SK-N-SH treated with all-trans-retinoic acid at 6 μM for 48 hours (cell line): Measurements from ENCODE around the gene DEFB112.

ENCODE experiments used
- ATAC-seq: fragments of 200-7000 bp; cut with Tn5 transposase; 3 replicates; pipeline ENCODE4 v1.9.1; 2020; ENCODE audit warnings: mild to moderate bottlenecking, moderate library complexity
- ARNTL ChIP-seq: fragments of 450-650 bp; formaldehyde crosslinking; IDR thresholded peaks from 2 replicates; pipeline ENCODE4 v1.5.0; 2020; ENCODE audit warnings: low read depth, mild to moderate bottlenecking, moderate library complexity, borderline replicate concordance
- BACH2 ChIP-seq: fragments of 250-450 bp; sonication (Bioruptor Pico); IDR thresholded peaks from 2 replicates; pipeline ENCODE4 v1.9.0; 2021; ENCODE audit warnings: mild to moderate bottlenecking, borderline replicate concordance
- CSDC2 ChIP-seq: fragments of 250-450 bp; sonication (Bioruptor Pico); IDR thresholded peaks from 2 replicates; pipeline ENCODE4 v1.5.0; 2020; ENCODE audit warnings: mild to moderate bottlenecking, moderate library complexity
- ESRRG ChIP-seq: fragments of 250-450 bp; sonication (Bioruptor Pico); IDR thresholded peaks from 2 replicates; pipeline ENCODE4 v1.6.1; 2021; ENCODE audit warnings: mild to moderate bottlenecking
- GLIS3 ChIP-seq: fragments of 250-450 bp; sonication (Bioruptor Pico); IDR thresholded peaks from 2 replicates; pipeline ENCODE4 v1.5.0; 2020; ENCODE audit warnings: mild to moderate bottlenecking, moderate library complexity
- OSR1 ChIP-seq: fragments of 250-450 bp; sonication (Bioruptor Pico); IDR thresholded peaks from 2 replicates; pipeline ENCODE4 v1.8.0; 2022; ENCODE audit warnings: moderate library complexity, mild to moderate bottlenecking, inconsistent platforms
- RARB ChIP-seq: fragments of 250-450 bp; sonication (Bioruptor Pico); IDR thresholded peaks from 2 replicates; pipeline ENCODE4 v1.8.0; 2021; ENCODE audit warnings: mild to moderate bottlenecking, moderate library complexity
- SNAI2 ChIP-seq: fragments of 250-450 bp; sonication (Bioruptor Pico); IDR thresholded peaks from 2 replicates; pipeline ENCODE4 v1.5.0; 2020; ENCODE audit warnings: mild to moderate bottlenecking, moderate library complexity
- ZFP3 ChIP-seq: fragments of 250-450 bp; sonication (Bioruptor Pico); IDR thresholded peaks from 2 replicates; pipeline ENCODE4 v1.5.0; 2020; ENCODE audit warnings: mild to moderate bottlenecking, moderate library complexity
- ZFP30 ChIP-seq: fragments of 450-650 bp; formaldehyde crosslinking; IDR thresholded peaks from 2 replicates; pipeline ENCODE4 v1.5.0; 2022; ENCODE audit warnings: mild to moderate bottlenecking, moderate library complexity
- ZNF565 ChIP-seq: fragments of 450-650 bp; formaldehyde crosslinking; conservative IDR thresholded peaks from 2 replicates; pipeline ENCODE4 v1.5.0; 2020; ENCODE audit warnings: low read depth, mild to moderate bottlenecking, moderate library complexity
- ZNF70 ChIP-seq: fragments of 450-650 bp; formaldehyde crosslinking; IDR thresholded peaks from 2 replicates; pipeline ENCODE4 v1.5.0; 2020; ENCODE audit warnings: mild to moderate bottlenecking, moderate library complexity
- TF ChIP-seq, protein P1 (sequence below): fragments of 250-450 bp; sonication (Bioruptor Pico); IDR thresholded peaks from 2 replicates; pipeline ENCODE4 v1.8.0; 2021; ENCODE audit warnings: low read depth, mild to moderate bottlenecking, moderate library complexity, borderline replicate concordance
- TF ChIP-seq, protein P2 (sequence below): fragments of 250-450 bp; sonication (Bioruptor Pico); IDR thresholded peaks from 2 replicates; pipeline ENCODE4 v1.5.0; 2020; ENCODE audit warnings: mild to moderate bottlenecking, moderate library complexity
- TF ChIP-seq, protein P3 (sequence below): fragments of 250-450 bp; sonication (Bioruptor Pico); IDR thresholded peaks from 2 replicates; pipeline ENCODE4 v1.5.1; 2021; ENCODE audit warnings: mild to moderate bottlenecking, moderate library complexity
- TF ChIP-seq, protein P4 (sequence below): fragments of 250-450 bp; sonication (Bioruptor Pico); IDR thresholded peaks from 2 replicates; pipeline ENCODE4 v1.5.1; 2020; ENCODE audit warnings: low read depth, mild to moderate bottlenecking, moderate library complexity
- TF ChIP-seq, protein P5 (sequence below): fragments of 250-450 bp; sonication (Bioruptor Pico); IDR thresholded peaks from 2 replicates; pipeline ENCODE4 v1.8.0; 2020; ENCODE audit warnings: mild to moderate bottlenecking, moderate library complexity, borderline replicate concordance

Gene DEFB112

DNA sequence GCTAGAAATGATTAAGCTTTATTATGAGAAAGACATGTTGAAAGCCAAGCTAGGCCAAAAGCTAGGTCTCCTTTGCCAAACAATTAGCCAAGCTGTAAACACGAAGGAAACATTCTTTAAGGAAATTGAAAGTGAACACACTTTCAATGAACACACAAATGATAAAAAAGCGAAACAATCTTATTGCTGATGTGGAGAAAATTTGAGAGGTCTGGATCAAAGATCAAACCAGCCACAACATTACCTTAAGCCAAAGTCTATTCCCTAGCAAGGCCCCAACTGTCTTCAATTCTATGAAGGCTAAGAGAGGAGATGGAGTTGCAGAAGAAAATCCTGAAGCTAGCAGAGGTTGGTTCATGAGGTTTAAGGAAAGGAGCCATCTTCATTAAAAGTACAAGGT lies 40.2 kb upstream of the DEFB112 start:
- TF ChIP-seq, protein P1, sequence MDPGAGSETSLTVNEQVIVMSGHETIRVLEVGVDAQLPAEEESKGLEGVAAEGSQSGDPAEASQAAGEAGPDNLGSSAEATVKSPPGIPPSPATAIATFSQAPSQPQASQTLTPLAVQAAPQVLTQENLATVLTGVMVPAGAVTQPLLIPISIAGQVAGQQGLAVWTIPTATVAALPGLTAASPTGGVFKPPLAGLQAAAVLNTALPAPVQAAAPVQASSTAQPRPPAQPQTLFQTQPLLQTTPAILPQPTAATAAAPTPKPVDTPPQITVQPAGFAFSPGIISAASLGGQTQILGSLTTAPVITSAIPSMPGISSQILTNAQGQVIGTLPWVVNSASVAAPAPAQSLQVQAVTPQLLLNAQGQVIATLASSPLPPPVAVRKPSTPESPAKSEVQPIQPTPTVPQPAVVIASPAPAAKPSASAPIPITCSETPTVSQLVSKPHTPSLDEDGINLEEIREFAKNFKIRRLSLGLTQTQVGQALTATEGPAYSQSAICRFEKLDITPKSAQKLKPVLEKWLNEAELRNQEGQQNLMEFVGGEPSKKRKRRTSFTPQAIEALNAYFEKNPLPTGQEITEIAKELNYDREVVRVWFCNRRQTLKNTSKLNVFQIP: no peak
- TF ChIP-seq, protein P2, sequence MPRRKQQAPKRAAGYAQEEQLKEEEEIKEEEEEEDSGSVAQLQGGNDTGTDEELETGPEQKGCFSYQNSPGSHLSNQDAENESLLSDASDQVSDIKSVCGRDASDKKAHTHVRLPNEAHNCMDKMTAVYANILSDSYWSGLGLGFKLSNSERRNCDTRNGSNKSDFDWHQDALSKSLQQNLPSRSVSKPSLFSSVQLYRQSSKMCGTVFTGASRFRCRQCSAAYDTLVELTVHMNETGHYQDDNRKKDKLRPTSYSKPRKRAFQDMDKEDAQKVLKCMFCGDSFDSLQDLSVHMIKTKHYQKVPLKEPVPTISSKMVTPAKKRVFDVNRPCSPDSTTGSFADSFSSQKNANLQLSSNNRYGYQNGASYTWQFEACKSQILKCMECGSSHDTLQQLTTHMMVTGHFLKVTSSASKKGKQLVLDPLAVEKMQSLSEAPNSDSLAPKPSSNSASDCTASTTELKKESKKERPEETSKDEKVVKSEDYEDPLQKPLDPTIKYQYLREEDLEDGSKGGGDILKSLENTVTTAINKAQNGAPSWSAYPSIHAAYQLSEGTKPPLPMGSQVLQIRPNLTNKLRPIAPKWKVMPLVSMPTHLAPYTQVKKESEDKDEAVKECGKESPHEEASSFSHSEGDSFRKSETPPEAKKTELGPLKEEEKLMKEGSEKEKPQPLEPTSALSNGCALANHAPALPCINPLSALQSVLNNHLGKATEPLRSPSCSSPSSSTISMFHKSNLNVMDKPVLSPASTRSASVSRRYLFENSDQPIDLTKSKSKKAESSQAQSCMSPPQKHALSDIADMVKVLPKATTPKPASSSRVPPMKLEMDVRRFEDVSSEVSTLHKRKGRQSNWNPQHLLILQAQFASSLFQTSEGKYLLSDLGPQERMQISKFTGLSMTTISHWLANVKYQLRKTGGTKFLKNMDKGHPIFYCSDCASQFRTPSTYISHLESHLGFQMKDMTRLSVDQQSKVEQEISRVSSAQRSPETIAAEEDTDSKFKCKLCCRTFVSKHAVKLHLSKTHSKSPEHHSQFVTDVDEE (CRISPR knock-in tag): no peak
- TF ChIP-seq ZNF565 (CRISPR knock-in tag): no peak
- TF ChIP-seq ESRRG (CRISPR knock-in tag): no peak
- no peak for TF ChIP-seq OSR1 (CRISPR knock-in tag)
- TF ChIP-seq ZFP30 (CRISPR knock-in tag): no peak
- TF ChIP-seq, protein P3, sequence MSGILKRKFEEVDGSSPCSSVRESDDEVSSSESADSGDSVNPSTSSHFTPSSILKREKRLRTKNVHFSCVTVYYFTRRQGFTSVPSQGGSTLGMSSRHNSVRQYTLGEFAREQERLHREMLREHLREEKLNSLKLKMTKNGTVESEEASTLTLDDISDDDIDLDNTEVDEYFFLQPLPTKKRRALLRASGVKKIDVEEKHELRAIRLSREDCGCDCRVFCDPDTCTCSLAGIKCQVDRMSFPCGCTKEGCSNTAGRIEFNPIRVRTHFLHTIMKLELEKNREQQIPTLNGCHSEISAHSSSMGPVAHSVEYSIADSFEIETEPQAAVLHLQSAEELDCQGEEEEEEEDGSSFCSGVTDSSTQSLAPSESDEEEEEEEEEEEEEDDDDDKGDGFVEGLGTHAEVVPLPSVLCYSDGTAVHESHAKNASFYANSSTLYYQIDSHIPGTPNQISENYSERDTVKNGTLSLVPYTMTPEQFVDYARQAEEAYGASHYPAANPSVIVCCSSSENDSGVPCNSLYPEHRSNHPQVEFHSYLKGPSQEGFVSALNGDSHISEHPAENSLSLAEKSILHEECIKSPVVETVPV (CRISPR knock-in tag): no peak
- TF ChIP-seq ZNF70 (CRISPR knock-in tag): no peak
- TF ChIP-seq, all 23 proteins: peak for 0
- no peak for ATAC-seq

DNA sequence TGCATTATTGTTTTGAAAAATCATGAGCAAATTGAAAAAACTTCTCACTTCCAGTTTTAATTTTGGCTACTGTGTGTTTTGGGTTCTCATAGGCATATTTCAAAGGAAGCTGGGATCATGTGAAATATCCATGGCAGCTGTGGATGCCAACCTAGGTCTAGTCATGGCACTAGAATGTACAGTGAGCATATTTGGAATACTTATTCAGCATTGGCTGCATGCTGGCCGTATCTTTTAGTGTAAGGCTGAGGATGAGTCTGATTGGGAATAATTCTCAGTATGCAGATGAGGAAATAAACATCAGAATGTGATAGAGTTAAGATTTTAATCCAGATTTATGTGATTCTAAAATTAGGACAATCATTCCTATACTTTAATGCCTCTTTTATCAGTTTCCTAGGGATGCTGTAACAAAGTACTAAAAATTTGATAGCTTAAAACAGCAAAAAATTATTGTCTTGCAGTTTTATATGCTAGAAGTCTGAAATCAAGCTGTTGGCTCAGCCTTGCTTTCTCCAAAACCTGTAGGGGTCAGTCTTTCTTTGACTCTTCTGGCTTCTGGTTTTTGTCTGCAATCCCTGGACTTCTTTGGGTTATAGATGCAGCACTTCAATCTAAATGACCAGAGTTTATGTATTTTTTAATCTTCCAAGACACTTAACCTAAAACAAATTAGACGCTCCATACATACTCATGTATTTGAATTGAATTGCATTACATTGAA lies 37.7 kb upstream of the DEFB112 start:
- ATAC-seq: peak; percentile 85
- TF ChIP-seq ZFP30 (CRISPR knock-in tag): no peak
- TF ChIP-seq, all 23 proteins: peak for 0

DNA sequence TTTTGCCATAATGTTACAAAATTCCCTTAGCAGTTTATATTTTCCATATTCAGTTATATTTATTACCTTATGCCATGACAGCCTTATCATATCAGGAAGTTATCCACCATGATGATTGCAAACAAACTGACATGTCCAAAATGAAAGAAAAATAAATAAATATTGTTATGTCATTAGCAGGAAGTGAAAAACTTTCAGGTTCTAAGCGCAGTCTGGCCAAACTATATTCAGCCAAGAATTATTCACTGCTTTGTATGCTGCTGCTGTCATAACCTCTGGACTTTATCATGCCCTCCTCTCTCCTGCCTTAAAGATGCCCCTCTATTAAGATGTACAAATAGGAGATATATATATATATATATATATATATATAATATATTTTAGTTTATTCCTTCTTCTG lies 27.7 kb upstream of the DEFB112 start:
- TF ChIP-seq SNAI2: no peak
- TF ChIP-seq ESRRG (CRISPR knock-in tag): no peak
- TF ChIP-seq ZNF565 (CRISPR knock-in tag): no peak
- no peak for TF ChIP-seq GLIS3 (CRISPR knock-in tag)
- TF ChIP-seq, protein P4, sequence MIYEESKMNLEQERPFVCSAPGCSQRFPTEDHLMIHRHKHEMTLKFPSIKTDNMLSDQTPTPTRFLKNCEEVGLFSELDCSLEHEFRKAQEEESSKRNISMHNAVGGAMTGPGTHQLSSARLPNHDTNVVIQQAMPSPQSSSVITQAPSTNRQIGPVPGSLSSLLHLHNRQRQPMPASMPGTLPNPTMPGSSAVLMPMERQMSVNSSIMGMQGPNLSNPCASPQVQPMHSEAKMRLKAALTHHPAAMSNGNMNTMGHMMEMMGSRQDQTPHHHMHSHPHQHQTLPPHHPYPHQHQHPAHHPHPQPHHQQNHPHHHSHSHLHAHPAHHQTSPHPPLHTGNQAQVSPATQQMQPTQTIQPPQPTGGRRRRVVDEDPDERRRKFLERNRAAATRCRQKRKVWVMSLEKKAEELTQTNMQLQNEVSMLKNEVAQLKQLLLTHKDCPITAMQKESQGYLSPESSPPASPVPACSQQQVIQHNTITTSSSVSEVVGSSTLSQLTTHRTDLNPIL (CRISPR knock-in tag): no peak
- no peak for TF ChIP-seq ZFP3 (CRISPR knock-in tag)
- TF ChIP-seq RARB (CRISPR knock-in tag): no peak
- no peak for TF ChIP-seq BACH2 (CRISPR knock-in tag)
- no peak for TF ChIP-seq ARNTL (CRISPR knock-in tag)
- no peak for TF ChIP-seq ZNF70 (CRISPR knock-in tag)
- TF ChIP-seq, protein P1: no peak
- no peak for TF ChIP-seq CSDC2
- TF ChIP-seq, protein P3 (CRISPR knock-in tag): no peak
- TF ChIP-seq, protein P5, sequence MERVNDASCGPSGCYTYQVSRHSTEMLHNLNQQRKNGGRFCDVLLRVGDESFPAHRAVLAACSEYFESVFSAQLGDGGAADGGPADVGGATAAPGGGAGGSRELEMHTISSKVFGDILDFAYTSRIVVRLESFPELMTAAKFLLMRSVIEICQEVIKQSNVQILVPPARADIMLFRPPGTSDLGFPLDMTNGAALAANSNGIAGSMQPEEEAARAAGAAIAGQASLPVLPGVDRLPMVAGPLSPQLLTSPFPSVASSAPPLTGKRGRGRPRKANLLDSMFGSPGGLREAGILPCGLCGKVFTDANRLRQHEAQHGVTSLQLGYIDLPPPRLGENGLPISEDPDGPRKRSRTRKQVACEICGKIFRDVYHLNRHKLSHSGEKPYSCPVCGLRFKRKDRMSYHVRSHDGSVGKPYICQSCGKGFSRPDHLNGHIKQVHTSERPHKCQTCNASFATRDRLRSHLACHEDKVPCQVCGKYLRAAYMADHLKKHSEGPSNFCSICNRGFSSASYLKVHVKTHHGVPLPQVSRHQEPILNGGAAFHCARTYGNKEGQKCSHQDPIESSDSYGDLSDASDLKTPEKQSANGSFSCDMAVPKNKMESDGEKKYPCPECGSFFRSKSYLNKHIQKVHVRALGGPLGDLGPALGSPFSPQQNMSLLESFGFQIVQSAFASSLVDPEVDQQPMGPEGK (CRISPR knock-in tag): no peak
- TF ChIP-seq ZFP30 (CRISPR knock-in tag): no peak
- TF ChIP-seq OSR1 (CRISPR knock-in tag): no peak
- TF ChIP-seq, protein P2 (CRISPR knock-in tag): no peak
- no peak for ATAC-seq
